NCI-H526 (cell line): ENCODE measurements around the gene APC2.
"Not testable (repeated sequence)": the region's sequence is repeated elsewhere in the genome, so short reads cannot be mapped to it uniquely, and the experiment has no call there.

ENCODE experiments used
- DNase-seq, 2 experiments: peaks; one replicate each; lab custom pipeline; 2025; lab: John Stamatoyannopoulos, UW

The APC2 gene

GRCh38 chr19:1412995-1413800 lies 36.7 kb upstream of the APC2 start:
- DNase-seq: peak in 1 of 2 experiments; percentile 25

DNA sequence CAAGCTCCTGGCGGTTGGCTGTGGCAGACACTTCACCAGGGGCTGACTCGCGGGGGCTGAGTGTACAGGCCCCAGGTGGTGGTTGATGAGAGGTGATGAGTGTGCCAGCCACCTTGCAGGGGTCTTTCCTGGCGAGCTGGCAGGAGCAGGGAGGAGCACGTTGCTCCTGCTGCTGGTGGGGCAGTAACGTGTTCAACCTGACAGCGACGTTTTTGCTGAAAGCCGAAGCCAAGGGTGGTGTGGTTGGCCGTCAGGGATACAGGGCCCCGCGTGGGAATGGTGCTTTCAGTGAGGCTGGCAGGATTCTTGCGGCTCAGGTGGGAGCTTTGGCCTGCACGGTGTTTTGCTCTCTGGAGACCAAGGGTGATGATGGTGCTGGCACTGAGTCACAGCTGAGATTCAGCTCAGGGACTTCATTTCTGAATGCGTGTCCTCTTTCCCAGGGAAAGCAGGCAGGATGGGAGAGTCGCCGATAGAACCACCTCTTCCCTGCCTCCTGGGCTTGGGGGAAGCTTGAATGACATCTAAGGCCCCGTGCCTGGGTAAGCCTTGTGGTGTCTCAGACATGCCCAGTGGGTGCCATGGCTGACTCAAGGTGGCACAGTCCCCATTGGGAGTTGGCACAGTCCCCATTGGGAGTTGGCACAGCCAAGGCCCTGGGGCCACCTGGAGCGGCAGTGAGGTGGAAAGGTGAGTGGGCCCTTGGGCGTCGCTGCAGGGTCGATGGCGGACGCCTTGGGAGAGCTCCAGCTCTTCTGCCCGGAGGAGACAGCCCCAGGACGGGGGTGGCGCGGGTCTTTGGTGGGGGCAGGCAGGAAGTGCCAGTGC lies 33.7 kb upstream of the APC2 start:
- DNase-seq: no peak

DNA sequence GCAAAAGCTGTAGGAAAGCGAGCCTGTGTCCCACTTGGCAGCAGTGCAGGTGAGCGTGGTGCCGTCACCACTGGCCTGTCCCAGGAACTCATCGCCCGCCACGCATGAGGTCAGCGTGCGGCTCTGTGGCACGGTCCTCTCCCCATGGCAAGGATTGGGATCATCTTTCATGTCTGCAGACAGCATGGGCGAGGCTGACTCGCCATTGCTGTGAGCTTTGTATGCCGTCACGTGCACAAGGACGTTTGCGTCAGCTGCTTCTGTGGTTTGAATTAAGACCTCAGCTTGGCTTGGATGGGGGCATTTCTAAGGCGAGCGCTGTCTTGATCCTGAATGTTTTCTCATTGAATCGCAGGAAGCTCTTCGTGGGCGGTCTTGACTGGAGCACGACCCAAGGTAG lies 32.8 kb upstream of the APC2 start:
- peak in 1 of 2 experiments; percentile 35 for DNase-seq

GRCh38 chr19:1417681-1418495 lies 32.0 kb upstream of the APC2 start:
- DNase-seq: no peak

DNA sequence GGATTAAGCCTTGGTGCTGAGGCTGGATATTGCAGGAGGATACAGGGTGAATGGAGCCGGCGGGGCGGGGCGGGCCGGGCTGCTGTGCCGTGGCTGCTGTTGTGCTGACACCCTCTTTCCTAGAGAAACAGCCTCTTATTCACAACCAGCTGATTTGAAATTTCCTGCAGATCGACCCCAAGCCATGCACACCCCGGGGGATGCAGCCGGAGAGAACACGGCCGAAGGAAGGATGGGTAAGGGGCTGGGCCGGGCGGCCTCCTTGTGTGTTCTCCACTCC lies 31.5 kb upstream of the APC2 start:
- DNase-seq: no peak

- no peak for DNase-seq
These were observed 30.8 kb upstream of the APC2 start for GRCh38 chr19:1418951-1419738.

DNA sequence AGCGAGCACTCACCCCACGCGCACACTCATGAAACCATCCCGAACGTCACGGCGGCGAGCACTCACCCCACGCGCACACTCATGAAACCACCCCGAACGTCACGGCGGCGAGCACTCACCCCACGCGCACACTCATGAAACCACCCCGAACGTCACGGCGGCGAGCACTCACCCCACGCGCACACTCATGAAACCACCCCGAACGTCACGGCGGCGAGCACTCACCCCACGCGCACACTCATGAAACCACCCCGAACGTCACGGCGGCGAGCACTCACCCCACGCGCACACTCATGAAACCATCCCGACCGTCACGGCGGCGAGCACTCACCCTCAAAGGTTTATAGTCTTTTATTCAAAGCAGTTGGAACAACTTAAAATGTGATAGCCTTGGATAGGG lies 29.8 kb upstream of the APC2 start:
- not testable (repeated sequence) for DNase-seq

GRCh38 chr19:1420590-1420989 lies 29.3 kb upstream of the APC2 start:
- DNase-seq: peak in 1 of 2 experiments; percentile 30

DNA sequence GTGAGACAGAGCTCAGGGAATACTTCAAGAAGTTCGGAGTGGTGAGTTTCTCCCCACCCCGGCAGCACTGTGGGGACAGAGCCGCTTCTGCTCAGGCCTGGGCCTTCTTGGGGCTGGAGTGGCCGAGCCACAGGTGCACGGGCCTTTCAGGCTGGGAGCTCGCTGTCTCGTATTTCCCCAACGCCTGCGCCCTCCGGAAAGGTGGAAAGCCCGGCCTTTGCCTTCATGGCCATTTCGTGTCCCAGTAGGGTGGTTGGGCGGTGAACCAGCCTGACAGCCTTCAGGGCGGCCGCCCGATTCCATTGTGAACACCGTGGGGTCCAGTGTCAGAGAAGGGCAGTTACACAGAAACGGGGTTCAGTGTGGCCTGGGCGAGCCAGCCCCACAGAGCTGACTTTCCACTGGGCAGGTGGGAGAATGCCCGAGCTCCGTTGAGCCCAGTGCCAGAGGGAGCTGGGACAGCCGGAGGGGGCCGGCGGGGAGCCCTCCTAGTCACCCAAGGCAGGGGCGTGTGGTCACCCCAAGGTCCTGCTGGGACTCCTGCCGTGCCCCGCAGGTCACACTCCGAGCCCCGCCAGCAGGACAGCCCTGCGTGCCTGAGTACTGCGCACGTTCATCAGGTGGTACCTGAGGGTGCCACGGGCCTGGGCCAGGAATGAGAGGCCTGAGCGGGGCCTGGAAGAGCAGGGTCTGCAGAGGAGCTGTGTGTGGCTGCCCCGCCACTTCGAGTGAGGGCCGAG lies 28.5 kb upstream of the APC2 start:
- DNase-seq: no peak

DNA sequence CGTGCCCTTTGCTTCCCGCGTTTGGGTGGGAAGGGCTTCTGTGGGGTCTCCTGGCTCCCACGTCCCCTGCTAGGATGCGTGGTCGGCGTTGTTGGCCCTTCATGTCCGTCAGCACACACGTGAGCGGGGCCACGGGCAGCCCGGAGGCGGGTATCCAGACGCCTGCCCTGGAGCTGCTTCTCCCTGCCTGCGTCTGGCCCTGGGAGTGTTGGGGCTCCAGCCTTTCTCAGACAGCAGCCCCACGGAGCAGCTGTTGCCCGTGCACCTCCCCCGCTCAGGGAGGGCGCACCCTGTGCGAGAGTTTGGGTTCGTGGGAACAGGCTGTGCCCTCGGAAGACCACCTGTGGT lies 28.0 kb upstream of the APC2 start:
- no peak for DNase-seq

- peak in 1 of 2 experiments; percentile 38 for DNase-seq
These were observed 27.6 kb upstream of the APC2 start for GRCh38 chr19:1422360-1422759.

DNA sequence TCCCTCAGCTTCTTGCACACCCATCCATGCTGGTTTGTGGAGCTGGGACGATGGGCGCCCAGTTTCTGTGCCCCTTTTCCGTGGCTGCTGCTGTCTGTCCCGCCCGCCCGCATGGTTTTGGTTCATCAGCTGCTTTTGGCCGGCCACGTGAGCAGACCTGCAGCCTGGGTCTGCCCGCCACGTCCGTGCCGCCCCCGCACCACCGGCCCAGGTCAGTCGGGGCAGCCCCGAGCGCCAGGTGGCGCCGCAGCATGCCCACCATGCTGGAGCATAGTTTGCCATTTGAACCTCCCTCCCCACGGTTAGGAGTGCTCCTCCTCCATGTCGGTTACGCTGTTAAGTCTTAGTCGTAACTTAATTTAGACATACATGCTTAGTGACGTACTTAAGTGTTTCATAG lies 27.0 kb upstream of the APC2 start:
- peak in 1 of 2 experiments; percentile 51 for DNase-seq

DNA sequence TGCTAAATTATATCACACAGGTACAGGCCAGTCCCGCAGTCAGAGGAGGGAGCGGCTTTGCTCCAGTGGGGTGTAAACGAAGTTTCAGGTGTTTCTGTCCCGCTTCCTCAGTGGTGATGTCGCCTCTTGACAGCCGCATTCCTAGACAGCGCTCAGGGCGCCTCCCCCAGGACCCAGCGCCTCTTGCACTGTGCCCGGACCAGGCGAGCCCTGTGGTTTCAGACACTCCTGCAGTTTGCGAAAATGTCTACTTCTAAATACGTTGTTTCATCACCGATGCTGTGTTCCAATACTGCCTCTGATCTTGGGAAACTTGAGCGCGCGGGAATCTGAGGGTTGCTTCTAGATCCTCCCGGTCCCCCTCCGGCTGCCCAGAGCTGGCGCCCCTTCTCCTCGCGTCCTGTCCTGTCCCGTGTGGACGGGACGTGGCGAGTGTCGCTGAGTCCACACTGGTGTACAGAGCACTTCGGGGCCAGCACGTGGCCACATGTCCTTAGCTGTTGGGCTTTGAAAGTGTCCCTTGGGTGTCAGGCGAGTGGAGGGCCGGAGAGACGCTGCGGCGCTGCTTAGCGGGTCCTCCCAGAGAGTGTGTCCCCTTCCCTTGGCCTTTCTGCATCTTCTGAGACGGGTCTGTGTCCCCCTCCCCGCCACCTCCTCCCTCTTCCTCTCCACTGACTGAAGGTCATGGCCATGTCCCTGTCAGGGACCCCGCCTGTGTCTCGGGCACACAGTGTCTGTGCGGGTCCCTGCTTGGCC lies 26.3 kb upstream of the APC2 start:
- peak in 1 of 2 experiments; percentile 41 for DNase-seq

DNA sequence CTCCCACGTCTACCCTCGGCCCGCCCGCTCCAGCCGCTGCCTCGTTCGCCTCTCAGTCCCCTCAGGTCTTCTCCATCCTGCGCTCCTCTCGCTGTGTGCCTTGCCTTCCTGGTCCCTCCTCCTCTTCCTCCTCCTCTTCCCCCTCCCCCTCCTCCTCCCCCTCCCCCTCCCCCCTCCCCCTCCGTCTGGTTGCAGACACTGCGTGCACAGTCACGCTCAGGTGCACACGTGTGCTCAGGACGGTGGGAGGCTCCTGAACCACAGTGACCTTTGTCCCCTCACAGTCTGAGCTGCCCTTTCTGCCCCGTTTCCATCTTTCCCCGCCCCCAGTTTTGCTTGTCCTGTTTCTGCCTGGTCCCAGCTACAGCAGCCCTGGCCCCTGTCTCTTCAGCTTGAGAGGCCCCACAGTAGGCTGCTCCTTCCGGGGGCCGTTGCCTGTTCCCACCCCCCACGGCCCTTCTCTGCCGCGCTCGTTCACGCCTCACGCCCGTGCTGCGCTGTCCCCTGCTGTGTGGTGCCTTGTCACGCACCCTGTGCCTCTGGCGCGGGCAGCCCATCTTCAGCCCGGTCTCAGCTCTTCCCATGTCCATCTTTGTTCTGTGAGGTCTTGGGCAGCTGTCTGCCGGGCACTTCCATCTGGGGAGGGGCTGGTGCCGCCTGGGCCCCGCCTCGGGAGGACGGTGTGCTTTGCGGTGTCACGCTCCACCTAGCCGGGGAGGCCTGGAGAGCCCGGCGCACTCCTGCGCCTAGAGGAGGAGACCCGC lies 25.5 kb upstream of the APC2 start:
- DNase-seq: peak in 1 of 2 experiments; percentile 85

DNA sequence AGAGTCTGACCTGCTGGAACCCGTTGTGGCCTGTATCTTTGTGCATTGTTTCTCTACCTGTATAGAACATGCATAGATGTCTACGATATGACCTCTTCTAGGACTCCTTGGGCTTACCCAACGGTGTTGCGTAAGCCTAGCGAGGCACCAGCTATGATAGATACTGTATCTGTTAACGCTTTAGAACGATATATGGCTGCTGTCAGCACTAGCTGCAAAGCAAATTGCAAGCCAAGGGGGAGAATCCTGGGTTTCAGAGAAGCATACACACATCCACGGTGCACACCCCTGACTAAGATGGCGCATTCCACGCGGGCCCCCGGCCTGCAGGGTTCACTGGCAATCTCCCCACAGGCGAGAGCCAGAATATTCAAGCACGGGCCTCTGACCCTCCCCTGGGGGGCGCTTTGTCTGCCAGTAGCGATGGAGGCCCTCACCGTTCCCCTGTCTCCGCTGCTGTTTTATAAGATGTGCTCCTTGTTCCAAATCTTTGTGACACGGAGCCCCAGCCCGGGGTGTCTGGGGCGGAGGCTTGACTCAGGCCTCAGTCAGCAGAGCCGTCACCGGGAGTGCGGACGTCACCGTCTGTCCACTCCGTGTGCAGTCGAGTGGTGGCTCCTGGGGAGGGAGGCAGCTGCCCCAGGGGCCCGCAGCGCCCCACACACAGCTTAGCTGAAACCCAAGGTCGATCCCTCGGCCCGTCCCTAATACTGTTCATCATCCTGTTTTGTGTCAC lies 24.7 kb upstream of the APC2 start:
- DNase-seq: no peak

DNA sequence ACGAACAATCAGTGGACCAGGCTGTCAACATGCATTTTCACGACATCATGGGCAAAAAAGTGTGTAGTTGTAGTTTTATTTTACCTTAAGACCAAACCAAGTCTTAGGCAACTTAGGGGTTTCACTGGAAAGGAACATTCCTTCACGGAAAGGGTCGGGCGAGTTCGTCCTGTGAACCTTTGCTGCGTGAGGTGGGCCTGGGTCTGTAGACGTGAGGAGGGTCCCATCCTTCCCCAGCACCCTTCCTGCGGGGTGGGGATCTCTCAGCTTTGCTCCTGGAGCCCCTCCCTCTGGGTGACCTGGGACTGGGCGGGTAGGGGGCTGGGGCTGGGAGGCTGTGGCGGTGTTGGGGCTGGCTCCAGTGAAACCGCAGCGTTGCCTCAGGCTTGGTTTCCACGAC lies 24.0 kb upstream of the APC2 start:
- no peak for DNase-seq

DNA sequence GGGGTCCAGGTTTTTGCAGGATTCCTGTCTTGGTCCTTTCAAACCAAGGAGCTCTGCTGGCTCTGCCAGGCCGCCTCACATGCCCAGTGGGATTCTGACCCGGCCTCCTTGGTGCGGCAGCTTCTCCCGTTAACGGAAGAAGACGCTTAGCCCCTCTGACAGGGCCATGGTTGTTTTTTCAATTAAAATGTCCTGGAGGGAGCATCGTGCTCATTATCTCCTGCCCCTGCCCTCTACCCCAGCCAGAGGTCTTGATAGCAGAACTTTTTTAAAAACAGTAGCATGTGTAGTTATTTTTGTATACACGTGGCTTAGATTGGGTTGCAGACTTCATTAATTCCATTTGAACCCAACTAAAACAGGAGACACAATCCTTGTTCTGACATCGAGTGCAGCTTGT lies 23.2 kb upstream of the APC2 start:
- DNase-seq: no peak

DNA sequence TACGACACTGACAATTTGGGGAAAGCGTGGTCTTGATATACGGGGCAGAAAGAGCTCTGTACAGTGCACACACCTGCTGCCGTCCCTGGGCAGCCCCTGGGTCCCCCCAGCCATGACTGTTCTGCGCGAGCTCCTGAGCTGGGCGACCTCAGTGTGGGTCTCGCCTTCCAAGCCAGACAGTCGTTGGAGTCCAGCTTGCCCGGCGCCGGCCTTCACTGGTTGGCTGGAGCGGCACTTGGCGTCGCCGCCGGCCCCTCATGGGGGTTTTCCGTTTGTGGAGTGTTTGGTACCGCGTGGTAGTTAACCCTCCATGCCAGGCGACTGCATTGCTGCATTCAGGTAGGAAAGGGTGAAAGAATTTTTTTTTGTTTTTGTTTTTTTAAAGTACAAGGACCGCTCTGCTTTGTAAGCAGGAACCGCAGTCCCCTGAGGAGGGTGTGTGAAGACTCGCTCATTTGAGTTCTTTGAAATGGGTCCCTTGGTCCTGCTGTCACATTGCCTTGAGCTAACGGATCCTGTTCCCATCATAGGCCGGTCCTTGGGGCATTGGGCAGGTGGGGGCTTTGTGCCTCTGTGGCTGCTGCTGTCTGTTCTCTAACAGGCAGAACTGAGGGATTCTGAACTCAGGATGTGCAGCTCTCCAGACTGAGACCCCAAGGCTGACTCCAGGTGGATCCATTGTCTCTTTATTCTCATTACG lies 22.6 kb upstream of the APC2 start:
- no peak for DNase-seq
